HG03060 (cell line): ENCODE measurements around the gene NBR1.
"Not testable (repeated sequence)": the region's sequence is repeated elsewhere in the genome, so short reads cannot be mapped to it uniquely, and the experiment has no call there.

Experiments
- ATAC-seq: cut with Tn5 transposase; IDR thresholded peaks from one replicate; pipeline ENCODE4 v1.9.1; 2021; ENCODE audit warnings: low read depth, moderate number of reproducible peaks; ENCODE audit not compliant: unreplicated experiment

NBR1 gene, protein sequence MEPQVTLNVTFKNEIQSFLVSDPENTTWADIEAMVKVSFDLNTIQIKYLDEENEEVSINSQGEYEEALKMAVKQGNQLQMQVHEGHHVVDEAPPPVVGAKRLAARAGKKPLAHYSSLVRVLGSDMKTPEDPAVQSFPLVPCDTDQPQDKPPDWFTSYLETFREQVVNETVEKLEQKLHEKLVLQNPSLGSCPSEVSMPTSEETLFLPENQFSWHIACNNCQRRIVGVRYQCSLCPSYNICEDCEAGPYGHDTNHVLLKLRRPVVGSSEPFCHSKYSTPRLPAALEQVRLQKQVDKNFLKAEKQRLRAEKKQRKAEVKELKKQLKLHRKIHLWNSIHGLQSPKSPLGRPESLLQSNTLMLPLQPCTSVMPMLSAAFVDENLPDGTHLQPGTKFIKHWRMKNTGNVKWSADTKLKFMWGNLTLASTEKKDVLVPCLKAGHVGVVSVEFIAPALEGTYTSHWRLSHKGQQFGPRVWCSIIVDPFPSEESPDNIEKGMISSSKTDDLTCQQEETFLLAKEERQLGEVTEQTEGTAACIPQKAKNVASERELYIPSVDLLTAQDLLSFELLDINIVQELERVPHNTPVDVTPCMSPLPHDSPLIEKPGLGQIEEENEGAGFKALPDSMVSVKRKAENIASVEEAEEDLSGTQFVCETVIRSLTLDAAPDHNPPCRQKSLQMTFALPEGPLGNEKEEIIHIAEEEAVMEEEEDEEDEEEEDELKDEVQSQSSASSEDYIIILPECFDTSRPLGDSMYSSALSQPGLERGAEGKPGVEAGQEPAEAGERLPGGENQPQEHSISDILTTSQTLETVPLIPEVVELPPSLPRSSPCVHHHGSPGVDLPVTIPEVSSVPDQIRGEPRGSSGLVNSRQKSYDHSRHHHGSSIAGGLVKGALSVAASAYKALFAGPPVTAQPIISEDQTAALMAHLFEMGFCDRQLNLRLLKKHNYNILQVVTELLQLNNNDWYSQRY

DNA sequence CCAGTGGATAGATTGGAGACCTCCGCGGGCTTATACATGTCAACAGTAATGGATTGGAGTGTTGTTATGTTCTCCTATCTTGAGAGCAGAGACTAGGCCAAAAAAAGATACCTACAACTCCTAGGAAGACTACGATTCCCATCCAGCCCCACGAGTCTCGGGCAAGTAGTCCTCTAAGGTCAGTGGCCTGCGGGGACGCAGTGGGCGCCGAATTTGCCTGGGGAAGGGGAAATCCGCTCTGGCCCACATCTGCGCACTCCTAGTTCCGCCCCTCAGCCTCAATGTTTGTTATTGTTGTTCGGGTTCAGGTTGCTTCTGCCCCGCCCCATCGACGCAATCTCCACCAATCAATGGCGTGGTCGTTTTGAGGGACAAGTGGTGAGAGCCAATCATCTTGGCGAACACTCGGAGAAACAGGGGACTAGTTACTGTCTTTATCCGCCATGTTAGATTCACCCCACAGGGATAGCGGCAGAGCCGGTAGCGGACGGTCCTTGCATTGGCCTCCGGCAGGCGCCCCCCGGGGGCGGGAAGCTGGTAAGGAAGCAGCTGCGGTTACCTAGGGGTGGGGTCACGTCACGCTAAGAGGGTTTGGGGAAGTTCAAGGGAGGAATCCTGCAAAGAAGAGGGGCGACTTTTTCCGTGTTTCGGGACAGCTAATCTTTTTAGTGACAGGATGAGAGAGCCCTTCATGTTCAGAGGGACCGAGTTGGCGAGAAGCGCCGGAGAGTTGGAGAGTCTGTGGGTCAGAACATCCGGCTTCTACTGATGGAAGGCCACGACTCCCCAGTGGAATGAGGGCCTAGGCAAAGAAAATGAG is at the start of gene NBR1:
Gene NBR1, plus strand, starts transcription at position 449 of the 820 bp plus-strand sequence. CDS start 4,586 bp downstream, outside the sequence.
- peak; percentile 58 for ATAC-seq

DNA sequence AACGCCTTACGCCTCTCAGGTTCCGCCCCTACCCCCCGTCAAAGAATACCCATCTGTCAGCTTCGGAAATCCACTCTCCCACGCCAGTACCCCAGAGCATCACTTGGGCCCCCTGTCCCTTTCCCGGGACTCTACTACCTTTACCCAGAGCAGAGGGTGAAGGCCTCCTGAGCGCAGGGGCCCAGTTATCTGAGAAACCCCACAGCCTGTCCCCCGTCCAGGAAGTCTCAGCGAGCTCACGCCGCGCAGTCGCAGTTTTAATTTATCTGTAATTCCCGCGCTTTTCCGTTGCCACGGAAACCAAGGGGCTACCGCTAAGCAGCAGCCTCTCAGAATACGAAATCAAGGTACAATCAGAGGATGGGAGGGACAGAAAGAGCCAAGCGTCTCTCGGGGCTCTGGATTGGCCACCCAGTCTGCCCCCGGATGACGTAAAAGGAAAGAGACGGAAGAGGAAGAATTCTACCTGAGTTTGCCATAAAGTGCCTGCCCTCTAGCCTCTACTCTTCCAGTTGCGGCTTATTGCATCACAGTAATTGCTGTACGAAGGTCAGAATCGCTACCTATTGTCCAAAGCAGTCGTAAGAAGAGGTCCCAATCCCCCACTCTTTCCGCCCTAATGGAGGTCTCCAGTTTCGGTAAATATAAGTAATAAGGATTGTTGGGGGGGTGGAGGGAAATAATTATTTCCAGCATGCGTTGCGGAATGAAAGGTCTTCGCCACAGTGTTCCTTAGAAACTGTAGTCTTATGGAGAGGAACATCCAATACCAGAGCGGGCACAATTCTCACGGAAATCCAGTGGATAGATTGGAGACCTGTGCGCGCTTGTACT is 45.7 kb upstream of the NBR1 start, which contains the start of gene BRCA1:
Gene BRCA1, minus strand, starts transcription at position 232 of the 834 bp plus-strand sequence. CDS start 1,268 bp downstream, outside the sequence.
- peak; percentile 98 for ATAC-seq

DNA sequence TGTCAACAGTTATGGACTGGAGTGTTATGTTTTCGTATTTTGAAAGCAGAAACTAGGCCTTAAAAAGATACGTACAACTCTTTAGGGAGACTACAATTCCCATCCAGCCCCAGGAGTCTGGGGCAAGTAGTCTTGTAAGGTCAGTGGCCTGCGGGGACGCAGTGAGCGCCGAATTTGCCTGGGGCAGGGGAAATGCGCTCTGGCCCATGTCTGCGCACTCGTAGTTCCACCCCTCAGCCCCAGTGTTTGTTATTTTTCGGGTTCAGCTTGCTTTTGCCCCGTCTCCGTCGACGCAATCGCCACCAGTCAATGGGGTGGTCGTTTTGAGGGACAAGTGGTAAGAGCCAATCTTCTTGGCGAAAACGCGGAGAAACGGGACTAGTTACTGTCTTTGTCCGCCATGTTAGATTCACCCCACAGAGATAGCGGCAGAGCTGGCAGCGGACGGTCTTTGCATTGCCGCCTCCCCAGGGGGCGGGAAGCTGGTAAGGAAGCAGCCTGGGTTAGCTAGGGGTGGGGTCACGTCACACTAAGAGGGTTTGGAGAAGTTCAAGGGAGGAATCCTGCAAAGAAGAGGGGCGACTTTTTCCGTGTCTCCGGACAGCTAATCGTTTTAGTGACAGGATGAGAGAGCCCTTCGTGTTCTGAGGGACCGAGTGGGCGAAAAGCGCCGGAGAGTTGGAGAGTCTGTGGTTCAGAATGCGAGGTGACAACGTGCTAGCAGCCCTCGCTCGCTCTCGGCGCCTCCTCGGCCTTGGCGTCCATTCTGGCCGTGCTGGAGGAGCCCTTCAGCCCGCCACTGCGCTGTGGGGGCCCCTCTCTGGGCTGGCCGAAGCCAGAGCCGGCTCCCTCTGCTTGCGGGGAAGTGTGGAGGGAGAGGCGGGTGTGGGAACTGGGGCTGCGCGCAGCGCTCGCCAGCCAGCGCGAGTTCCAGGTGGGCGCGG is 44.8 kb upstream of the NBR1 start:
- ATAC-seq: no peak

DNA sequence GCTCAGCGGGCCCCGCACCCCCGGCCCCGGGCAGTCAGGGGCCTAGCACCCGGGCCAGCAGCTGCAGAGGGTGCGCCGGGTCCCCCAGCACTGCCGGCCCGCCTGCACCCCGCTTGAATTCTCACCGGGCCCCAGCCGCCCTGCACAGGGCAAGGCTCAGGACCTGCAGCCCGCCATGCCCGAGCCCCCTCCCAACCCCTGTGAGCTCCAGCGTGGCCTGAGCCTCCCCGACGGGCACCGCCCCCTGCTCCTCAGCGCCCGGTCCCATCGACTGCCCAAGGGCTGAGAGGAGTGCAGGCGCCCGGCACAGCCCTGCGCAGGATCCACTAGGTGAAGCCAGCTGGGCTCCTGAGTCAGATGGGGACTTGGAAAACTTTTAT is 44.1 kb upstream of the NBR1 start:
- ATAC-seq: no peak

DNA sequence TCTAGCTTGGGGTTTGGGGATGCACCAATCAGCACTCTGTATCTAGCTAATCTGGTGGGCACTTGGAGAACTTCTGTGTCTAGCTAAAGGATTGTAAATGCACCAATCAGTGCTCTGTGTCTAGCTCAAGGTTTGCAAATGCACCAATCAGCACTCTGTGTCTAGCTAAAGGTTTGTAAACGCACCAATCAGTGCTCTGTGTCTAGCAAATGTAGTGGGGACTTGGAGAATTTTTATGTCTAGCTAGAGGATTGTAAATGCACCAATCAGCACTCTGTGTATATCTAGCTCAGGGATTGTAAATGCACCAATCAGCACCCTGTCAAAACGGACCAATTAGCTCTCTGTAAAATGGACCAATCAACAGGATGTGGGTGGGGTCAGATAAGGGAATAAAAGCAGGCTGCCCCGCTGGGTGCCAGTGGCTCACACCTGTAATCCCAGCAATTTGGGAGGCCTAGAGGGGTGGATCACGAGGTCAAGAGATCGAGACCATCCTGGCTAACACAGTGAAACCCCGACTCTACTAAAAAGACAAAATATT is 43.6 kb upstream of the NBR1 start:
- ATAC-seq: not testable (repeated sequence)

DNA sequence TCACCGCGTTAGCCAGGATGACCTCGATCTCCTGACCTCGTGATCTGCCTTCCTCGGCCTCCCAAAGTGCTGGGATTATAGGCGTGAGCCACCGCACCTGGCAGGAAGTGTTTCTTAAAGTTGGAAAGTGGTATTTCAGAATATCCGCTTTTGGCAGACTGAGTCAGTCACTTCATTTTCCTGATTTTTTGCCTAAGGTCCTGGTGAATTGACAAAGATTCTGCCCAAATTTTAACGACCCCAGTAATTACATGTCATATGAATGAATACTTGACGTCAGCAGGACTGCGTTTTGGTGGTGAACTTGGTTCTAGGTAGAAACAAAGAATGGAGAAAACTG is 41.4 kb upstream of the NBR1 start:
- ATAC-seq: no peak

DNA sequence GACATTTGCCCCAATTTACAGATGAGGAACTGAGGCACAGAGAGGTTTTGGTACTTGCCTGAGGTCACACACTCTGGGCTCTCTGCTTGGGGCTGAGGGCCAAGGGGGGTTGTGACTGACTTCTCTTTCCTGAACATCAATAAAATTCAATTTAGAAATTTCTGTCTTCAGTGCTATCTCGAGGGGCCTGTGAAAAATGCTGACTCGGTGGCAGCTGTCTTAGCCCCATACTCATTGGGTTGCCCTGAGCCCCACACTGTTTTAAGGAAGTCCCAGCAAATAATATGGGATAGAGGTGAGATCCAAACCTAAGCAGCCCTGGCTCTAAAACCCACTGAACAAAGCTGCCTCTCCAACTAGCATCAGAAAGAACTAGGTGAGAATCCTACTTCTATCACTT is 38.9 kb upstream of the NBR1 start:
- no peak for ATAC-seq

DNA sequence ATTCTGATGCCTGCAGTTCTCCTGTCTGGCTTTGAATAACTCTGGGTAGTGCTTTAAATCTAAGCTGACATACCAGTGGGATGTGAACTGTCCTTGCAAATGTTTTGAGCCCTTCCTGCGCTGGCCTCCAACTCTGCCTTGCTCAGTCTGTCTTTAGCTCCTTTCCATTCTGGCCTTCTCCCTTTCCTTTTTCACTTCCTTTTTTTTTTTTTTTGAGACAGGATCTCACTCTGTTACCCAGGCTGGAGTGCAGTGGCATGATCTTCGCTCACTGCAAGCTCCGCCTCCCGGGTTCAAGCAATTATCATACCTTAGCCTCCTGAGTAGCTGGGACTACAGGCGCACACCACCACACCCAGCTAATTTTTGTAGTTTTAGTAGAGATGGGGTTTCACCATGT is 37.6 kb upstream of the NBR1 start:
- not testable (repeated sequence) for ATAC-seq

DNA sequence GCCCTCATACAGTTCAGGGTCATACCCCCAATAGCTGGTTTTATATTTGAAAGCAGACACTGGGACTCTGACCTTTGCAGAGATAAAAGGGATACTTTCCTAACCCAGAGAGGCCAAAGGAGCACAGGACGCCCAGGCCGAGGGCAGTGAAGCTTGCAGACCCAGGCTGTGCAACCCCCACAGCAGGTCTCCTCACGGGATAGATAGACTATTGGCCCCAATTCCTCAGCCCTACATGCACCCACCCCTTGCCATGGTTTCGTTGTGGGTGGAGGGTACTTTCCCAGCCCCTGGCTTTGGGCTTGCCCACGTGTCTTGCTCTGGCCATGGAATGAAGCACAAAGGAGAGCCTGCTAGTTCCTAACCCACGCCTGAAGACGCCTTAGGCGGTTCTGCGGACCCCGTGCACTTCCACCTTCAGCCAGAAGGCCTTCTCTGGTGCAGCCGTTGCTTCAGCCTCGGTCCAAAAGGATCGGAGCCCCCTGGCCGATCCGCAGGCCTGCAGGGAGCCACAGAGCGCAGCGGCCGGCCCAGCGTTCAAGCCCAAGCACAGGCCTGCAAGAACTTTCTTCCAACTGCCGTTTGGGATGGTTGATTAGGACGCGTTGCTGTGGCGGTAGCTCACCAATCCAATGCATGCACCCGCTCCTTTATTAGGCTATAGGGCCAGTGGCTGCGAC is 36.1 kb upstream of the NBR1 start:
- no peak for ATAC-seq

DNA sequence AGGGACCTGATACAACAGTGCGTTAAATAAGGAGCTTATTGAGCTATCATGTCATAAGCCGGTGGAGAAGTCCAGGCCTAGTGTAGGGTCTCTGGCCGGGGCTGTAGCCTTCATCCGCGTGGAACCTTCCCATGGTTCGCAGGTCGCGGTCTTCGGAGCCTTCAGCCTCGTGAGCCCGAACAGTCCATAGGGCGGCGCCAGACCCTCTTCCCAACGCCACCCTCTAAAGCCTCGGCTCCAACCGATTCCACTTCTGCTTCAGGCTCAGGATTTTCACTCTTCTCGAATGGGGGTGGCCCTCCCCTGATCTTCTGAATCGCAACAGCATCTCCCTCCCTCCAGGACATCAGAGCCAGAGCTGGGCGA is 35.6 kb upstream of the NBR1 start:
- ATAC-seq: no peak

DNA sequence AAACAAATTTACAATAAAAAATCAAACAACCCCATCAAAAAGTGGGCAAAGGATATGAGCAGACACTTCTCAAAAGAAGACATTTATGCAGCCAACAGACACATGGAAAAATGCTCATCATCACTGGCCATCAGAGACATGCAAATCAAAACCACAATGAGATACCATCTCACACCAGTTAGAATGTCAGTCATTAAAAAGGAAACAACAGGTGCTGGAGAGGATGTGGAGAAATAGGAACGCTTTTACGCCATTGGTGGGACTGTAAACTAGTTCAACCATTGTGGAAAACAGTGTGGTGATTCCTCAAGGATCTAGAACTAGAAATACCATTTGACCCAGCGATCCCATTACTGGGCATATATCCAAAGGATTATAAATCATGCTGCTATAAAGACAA is 34.4 kb upstream of the NBR1 start:
- not testable (repeated sequence) for ATAC-seq

DNA sequence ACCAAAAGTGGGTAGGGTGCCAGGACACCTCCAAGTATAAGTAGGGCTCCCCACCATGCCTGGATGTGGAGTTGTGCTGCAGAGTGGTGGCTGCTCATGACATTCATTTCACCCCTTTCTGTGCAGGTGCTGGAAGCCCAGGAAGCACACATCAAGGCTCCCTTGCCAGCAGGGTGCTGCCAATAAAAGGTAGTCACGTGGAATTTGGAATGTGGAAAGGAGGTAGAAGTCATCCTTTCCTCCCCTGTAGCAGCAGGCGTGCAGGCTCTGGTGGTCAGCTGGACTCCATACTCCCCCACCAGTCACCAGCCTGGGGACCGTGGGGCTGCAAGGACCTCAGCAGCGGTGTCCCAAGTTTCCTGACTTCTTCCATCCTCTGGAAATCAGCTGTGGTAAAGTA is 32.5 kb upstream of the NBR1 start:
- ATAC-seq: not testable (repeated sequence)

DNA sequence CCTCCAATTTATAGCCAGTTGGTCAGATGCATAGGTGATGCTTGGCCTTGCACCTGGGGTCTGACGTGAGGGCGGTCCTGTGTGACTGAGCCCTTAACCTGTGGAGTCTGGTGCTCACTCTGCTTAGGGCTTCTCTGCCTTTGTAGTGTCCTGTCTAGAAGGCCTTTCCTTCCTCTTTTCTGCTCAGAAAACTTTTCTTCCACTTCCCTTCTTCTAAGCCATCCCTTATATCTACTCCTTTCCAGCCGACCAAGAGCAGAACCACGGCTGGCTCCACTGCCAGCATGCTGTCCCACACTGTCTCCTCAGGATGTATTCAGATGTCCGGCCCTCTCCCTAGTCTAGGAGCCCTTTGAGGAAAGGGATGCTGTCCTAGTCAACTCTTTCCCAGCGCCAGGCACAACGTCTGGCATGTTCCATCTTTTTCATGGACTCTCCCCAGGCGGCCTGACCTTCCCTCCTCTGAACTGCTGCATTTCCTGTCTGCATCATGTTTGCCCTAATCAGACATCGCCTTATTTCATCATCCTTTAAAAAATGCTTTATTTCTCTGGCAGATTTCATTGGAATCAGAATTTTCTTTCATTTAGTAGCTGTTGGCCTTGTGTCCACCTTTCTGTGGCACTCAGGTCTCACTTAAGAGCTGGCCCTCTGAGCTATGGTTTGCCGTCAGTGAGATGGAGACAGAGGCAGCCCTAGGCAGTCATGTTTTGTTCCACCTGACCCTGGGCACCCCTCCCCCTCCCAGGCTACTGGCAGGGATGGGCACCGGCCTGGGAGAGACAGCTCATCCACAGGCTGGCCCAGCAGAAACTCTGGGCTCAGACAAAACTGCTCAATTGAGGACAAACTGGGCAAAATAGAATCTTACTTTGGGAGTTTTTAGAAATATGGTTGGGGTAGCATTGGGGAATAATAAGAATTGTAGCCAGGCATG is 30.4 kb upstream of the NBR1 start:
- ATAC-seq: no peak

DNA sequence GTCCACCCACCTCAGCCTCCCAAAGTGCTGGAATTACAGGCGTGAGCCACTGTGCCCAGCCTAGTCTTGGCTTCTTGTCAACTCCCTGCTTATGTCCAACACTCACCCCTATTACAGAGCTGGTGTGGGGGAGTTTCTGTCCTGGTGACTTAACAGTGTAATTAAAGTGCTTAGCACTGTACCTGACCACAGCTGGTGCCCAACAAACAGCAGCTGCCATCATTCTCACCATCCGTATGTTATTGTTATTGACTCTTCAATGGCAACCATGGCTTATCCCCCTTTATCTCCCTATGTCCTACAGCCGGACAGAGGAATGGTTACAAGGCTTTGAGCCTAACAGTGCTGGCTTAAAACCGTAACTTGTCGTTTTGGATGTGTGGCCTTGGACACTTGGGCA is 28.9 kb upstream of the NBR1 start:
- ATAC-seq: no peak

DNA sequence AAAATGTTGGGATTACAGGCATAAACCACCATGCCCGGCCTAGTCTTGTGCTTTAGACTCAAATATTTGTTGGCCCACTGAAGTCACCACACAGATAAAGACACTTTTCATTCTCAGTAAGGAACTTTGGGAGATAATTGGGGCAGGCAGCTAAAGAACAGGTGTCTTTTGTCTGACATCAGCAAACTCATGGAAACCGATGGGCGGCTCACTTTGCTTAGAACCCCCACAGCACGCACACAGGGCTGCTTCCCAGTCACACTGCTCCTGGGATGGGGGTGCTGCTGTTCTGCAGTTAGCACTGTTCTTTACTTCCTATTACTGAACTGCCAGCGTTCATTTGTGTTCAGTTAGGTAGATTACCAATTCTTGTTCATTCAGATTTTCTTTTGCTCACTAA is 27.8 kb upstream of the NBR1 start:
- ATAC-seq: no peak

DNA sequence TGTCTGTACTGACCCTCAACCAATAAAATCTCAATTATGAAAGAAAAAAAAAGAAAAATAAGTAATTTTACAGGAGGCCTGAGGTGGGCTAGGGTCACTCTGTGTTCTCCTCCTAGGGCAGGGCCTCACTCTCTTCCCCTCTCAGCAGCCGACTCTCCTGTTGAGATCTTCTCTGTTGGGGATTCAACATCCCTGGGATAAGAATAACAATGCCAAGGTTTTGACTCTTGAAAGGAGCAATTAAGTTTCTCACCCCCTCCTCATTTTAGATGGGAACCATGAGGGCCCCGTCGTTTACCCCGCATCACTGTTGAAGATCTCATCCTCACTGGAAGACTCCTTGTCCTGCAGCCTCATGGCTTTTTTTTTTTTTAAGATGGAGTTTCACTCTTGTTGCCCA is 24.4 kb upstream of the NBR1 start:
- ATAC-seq: no peak
